HTERT RPE-1 (cell line): ENCODE results near the gene PFDN2.

Source experiments
- in situ Hi-C: fragments of 300-500 bp; cut with MboI; formaldehyde crosslinking; loops from 4 replicates; pipeline ENCODE4 v1.14.3; 2020; ENCODE audit warnings: low sequenced_read_pairs

Gene PFDN2

GRCh38 chr1:161117759-161118581, at the start of gene PFDN2, which contains the start of gene NIT1:
Gene PFDN2, minus strand, starts transcription at chr1:161118037. Its CDS starts 11 bp downstream, at chr1:161118026.
Gene NIT1, plus strand, starts transcription at chr1:161118105. Its CDS starts 72 bp downstream, at chr1:161118177.
- in situ Hi-C loops, result no loop called here

- in situ Hi-C loops, result no loop called here
Observed at GRCh38 chr1:161166669-161167548, 49.1 kb upstream of the PFDN2 start.

GRCh38 chr1:161165742-161166668, 48.2 kb upstream of the PFDN2 start, which contains the start of gene PPOX:
Gene PPOX, plus strand, starts transcription at chr1:161166426. Its CDS starts 422 bp downstream, at chr1:161166848.
- in situ Hi-C loops, result no loop called here

DNA sequence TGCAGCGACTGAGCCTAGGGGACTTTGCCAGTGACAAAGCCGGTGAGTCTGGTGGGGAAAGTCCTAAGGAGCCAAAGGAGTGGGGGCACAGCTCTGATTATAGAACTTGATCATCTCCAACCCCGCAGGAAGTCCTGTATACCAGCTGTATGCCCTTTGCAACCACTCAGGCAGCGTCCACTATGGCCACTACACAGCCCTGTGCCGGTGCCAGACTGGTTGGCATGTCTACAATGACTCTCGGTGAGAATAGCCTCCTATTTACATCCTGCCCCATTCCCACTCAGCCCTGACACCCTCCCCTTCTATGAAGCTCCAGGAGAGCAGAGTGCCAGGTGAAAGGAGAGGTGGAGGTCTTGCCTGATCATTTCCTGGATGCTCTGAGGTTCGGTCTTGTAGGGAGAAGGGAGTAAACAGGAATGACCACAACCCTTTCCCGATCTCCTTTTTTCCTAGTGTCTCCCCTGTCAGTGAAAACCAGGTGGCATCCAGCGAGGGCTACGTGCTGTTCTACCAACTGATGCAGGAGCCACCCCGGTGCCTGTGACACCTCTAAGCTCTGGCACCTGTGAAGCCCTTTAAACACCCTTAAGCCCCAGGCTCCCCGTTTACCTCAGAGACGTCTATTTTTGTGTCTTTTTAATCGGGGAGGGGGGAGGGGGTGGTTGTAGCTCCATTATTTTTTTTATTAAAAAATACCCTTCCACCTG, 47.2 kb upstream of the PFDN2 start:
- in situ Hi-C loops, result no loop called here

- in situ Hi-C loops, result no loop called here
Observed at GRCh38 chr1:161163793-161164192, 46.0 kb upstream of the PFDN2 start.

DNA sequence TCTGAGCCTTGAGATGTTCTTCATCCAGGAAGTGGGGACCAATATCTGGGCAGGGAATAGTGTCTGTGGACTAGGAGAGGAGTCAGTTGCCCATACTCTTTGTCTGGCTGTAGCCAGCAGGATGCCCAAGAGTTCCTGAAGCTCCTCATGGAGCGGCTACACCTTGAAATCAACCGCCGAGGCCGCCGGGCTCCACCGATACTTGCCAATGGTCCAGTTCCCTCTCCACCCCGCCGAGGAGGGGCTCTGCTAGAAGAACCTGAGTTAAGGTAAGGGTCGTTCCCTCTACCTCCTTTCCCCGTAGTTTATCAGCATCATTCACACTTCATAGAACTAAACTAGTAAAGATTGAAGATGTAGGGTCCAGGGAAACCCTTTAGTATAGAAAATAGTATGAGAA, 45.0 kb upstream of the PFDN2 start:
- in situ Hi-C loops, result no loop called here

DNA sequence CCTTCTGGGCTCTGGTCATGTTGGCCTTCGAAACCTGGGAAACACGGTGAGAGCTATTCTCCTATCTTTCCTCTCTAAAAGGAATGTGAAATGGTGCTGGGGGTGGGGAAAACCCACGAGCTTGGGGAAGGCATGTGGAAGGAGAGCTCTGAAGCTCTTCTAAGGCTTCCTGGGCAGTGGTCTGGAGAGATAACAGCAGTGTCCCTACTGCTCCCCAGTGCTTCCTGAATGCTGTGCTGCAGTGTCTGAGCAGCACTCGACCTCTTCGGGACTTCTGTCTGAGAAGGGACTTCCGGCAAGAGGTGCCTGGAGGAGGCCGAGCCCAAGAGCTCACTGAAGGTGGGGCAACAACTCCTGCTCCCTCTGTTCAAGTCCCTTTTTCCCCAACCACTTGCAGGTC, 44.2 kb upstream of the PFDN2 start:
- in situ Hi-C loops, result no loop called here

- in situ Hi-C loops, result no loop called here
Observed at GRCh38 chr1:161161652-161162051, 43.8 kb upstream of the PFDN2 start.

- in situ Hi-C loops, result no loop called here
Observed at GRCh38 chr1:161160671-161161145, 42.9 kb upstream of the PFDN2 start.

GRCh38 chr1:161159913-161160243, 42.0 kb upstream of the PFDN2 start:
- in situ Hi-C loops, result no loop called here

DNA sequence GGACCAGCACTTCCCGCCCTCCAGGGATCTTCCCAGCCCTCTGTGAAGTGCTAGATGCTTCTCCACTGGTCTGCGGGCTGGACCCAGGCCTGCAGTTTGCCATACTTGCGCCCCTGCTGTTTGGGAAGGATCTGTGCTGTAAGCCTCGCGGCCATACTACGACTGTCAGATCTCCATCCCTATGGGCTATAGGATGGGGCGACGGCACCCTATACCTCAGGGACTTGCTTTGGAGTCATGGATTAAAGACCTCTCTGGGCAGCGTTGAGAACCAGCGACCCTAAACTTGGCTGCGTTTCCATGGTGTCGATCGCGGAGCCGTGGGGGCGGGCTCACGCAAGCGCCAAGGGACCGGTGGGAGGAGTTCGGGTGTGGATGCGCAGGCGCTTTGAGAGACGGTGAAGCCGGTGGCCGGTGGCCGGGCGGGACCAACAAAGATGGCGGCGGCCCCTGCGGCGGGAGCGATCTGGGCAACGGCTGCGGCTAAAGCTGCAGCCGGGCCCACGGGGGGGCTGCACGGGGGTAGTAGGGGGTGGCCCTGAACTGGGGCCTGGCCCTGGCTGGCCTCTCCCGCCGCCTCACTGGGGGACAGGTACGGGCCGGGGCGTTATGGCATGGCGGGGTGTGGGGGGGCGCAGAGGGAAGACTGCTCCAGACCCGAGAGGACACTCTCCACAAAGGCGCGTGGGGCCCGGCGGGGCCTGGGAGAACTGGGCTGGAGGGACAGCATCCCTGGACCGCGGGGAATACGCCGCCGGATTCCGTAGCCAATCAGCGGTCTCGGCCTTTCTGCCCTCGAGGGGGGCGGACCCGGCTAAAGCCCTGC, 41.5 kb upstream of the PFDN2 start, which contains the start of gene USP21:
Gene USP21 (plus strand): TSS at position 414 of the 826 bp plus-strand sequence. CDS start 1,141 bp downstream, outside the sequence.
- in situ Hi-C loops, result no loop called here

DNA sequence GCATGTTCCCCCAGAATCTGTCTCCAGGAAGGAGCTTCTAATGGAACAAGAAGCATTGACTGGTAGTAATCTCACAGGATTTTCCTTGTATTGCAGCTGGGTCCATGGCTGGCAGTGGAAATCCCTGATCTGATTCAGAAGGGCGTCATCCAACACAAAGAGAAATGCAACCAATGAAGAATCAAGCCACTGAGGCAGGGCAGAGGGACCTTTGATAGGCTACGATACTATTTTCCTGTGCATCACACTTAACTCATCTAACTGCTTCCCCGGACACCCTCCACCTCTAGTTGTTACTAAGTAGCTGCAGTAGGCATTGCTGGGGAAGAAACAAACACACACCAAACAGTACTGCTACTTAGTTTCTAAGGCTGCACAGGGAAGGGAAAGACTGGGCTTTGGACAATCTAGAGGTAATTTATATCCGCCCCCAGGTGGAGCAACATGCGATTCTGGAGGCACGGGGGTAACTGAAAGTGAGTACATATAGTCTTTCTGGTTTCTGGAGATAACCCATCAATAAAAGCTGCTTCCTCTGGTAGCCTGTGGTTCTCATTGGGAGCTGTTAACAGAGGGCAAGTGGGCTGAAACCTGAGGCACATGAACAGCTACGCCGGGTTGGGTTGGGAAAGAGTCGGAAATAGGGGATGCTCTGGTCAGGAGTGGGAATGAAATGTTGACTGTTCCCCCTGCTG, 40.6 kb upstream of the PFDN2 start:
- in situ Hi-C loops, result no loop called here

- in situ Hi-C loops, result no loop called here
Observed at GRCh38 chr1:161157867-161158266, 40.0 kb upstream of the PFDN2 start.

DNA sequence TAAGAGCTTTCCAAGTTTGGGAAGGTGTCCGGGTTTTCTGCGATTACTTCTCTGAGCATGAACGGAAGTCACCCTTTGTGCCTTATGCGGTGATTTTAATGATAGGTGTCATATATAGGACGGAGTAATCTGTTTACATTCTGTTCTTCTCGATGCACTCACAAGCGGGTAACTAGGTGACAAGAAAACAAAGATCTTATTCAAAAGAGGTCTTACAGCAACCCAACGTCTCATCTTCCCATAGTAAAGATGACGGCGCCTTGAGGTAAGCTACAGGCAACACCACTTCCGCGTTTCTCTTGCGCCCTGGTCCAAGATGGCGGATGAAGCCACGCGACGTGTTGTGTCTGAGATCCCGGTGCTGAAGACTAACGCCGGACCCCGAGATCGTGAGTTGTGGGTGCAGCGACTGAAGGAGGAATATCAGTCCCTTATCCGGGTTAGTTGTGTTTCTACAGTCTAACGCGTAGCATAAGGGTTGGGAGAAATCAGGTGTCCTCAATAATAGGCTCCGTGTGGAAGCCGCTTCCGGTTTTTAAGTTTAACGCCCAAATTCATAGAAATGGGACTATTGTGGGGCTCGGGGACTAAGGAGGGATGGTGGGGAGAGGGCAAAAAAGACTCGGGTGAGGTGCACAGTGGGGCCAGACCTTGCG, 36.0 kb upstream of the PFDN2 start, which contains the start of gene UFC1:
Gene UFC1 (plus strand): TSS at position 297 of the 656 bp plus-strand sequence. CDS start 20 bp downstream, at position 317.
- in situ Hi-C loops, result no loop called here

DNA sequence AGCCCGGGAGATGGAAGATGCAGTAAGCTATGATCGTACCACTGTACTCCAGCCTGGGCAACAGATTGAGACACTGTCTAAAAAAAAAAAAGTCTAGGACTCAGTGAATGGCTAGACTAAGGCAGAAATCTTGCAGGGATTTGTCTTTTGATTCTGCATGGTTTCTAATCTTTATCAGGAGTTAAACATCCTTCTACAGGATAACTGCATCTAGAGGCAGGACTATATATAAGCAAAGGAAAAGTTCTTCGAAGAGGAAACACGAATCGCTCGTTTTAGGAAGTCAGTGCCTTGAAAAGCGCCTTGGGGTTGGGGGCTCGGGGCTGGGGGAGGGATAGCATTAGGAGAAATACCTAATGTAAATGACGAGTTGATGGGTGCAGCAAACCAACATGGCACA, 35.3 kb upstream of the PFDN2 start:
- in situ Hi-C loops, result no loop called here

DNA sequence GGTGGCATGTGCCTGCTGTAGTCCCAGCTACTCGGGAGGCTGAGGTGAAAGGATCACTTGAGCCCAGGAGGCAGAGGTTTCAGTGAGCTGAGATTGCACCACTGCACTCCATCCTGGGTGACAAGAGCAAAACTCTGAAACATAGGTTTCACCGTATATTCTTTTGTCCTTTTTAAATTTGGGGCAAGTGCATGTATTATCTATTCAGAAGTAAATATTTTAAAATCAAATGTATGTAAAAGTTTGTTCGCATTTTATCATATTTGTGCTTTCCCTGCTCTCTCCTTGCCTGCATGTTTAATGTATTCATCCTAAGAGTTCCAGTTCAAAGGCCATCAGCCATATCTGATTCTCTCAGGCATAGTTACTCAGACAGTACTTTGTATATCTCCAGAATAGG, 28.0 kb upstream of the PFDN2 start:
- in situ Hi-C loops, result no loop called here

GRCh38 chr1:161140755-161141400, 23.0 kb upstream of the PFDN2 start:
- in situ Hi-C loops, result no loop called here
